Vagina (tissue), 2 donors: ENCODE data around the gene CNTN5.

ENCODE experiments used
- POLR2A ChIP-seq, 2 donors: fragments of 450-650 bp; IDR thresholded peaks; one replicate each; pipeline ENCODE4 v1.6.1; 2017; ENCODE audit warnings: antibody characterized with exemption in 2 of 2, mild to moderate bottlenecking in 2 of 2, moderate library complexity in 2 of 2
- TF ChIP-seq, protein P1 (sequence below), 3 experiments: fragments of 450-650 bp in 2 of 3; fragments of 200-600 bp in 1 of 3; sonication (generic) in 1 of 3; IDR thresholded peaks; one replicate each; pipeline ENCODE4 v1.5.1; 2017 to 2019; ENCODE audit warnings: antibody characterized with exemption in 3 of 3, mild to moderate bottlenecking in 2 of 3, moderate library complexity in 2 of 3

DNA sequence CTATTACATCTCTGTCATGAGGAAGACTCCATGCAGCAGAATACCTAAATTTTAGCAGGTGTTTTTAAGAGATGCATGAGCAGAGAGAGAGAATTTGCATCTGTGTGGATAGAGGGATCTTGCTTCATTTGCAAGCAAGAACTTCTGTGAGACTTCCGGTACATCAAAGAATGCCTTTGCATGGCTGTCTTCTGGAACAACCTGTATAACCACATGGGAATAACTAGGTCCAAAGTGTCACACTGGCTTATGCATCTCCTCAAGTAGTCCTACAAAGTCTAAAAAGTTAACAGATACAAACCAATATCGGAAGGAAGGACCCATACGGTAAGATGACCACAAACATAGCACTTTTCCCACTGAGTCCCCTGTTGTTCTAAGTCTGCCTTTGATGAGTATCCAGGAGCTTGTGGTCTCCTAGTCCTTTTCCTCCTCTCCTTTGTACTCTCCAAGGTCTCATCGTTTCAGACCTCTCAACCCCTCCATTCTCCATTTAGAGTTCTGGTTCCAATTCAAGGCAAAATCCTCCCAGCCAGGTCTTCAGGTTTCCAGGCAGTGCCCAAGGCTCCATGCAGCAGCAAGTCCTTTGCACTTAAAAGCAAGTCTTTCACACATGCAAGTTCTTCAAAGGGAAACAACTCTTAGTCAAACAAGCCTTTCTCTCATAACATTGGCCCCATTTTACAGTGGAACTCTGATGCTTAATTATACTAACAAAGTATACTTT is 1084.7 kb downstream of the CNTN5 start:
- TF ChIP-seq, protein P1, sequence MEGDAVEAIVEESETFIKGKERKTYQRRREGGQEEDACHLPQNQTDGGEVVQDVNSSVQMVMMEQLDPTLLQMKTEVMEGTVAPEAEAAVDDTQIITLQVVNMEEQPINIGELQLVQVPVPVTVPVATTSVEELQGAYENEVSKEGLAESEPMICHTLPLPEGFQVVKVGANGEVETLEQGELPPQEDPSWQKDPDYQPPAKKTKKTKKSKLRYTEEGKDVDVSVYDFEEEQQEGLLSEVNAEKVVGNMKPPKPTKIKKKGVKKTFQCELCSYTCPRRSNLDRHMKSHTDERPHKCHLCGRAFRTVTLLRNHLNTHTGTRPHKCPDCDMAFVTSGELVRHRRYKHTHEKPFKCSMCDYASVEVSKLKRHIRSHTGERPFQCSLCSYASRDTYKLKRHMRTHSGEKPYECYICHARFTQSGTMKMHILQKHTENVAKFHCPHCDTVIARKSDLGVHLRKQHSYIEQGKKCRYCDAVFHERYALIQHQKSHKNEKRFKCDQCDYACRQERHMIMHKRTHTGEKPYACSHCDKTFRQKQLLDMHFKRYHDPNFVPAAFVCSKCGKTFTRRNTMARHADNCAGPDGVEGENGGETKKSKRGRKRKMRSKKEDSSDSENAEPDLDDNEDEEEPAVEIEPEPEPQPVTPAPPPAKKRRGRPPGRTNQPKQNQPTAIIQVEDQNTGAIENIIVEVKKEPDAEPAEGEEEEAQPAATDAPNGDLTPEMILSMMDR (IDR thresholded peaks at IDR 0.05): no peak
- no peak for TF ChIP-seq POLR2A (IDR thresholded peaks at IDR 0.05)
